Measurements from ENCODE around the gene ZNF638.

ZNF638 gene

DNA sequence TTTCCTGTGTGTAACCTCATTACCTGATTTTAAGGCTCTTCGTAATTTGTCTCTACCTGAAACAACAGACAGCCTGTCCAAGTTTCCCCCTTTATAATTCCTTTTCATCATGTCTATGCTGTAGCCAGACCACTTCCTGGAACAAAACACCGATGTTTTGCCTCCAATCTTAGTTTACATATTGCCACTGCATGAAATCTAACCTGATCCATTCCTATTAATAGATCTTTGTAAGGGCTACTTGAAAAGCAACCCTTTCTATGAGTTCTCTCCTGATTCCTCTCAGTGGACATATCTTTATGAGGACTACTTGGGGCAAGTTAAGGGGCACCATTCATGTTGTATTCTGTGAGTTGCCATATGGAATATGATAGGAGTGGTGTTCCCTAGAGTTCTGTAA is 30.9 kb downstream of the ZNF638 start:
- H3K79me2 ChIP-seq (ENCODE audit: insufficient read depth, low read length): peaks cover 28% of the 10 kb centered on the region; the same call in 1 of the 2 replicates
- no peak overlapping the region for H3K4me2 ChIP-seq (ENCODE audit: low read depth, low read length, poor library complexity, severe bottlenecking)
- no peak overlapping the region for H3K4me3 ChIP-seq (ENCODE audit: low read length, poor library complexity, severe bottlenecking)
- peaks cover 29% of the 10 kb centered on the region for H4K20me1 ChIP-seq (ENCODE audit: insufficient read depth, low read length, poor library complexity, severe bottlenecking)
- no peaks in the 10 kb centered on the region for H3K9me3 ChIP-seq (ENCODE audit: insufficient read depth, low read depth, low read length)
- no peaks in the 10 kb centered on the region for H3K9me2 ChIP-seq (replicated peaks; ENCODE audit: low read depth, low read length)
- no peaks in the 10 kb centered on the region for H3K4me1 ChIP-seq (ENCODE audit: insufficient read depth, low read length, poor library complexity, severe bottlenecking)
- TF ChIP-seq EZH2phosphoT487 (IDR thresholded peaks at IDR 0.05; ENCODE audit: borderline replicate concordance): no peak
- TF ChIP-seq, protein P1, sequence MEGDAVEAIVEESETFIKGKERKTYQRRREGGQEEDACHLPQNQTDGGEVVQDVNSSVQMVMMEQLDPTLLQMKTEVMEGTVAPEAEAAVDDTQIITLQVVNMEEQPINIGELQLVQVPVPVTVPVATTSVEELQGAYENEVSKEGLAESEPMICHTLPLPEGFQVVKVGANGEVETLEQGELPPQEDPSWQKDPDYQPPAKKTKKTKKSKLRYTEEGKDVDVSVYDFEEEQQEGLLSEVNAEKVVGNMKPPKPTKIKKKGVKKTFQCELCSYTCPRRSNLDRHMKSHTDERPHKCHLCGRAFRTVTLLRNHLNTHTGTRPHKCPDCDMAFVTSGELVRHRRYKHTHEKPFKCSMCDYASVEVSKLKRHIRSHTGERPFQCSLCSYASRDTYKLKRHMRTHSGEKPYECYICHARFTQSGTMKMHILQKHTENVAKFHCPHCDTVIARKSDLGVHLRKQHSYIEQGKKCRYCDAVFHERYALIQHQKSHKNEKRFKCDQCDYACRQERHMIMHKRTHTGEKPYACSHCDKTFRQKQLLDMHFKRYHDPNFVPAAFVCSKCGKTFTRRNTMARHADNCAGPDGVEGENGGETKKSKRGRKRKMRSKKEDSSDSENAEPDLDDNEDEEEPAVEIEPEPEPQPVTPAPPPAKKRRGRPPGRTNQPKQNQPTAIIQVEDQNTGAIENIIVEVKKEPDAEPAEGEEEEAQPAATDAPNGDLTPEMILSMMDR (conservative IDR thresholded peaks at IDR 0.05; ENCODE audit: low read length): no peak
- H3F3A ChIP-seq (ENCODE audit: low read depth): no peaks in the 10 kb centered on the region
- H3K9ac ChIP-seq (ENCODE audit: low read depth, low read length, poor library complexity, severe bottlenecking): no peak overlapping the region
- H3K27me3 ChIP-seq (ENCODE audit: insufficient read depth, low read length, poor library complexity, severe bottlenecking): no peaks in the 10 kb centered on the region
- peaks cover 98% of the 10 kb centered on the region for H3K36me3 ChIP-seq (ENCODE audit: insufficient read depth, low read length)
- H2AFZ ChIP-seq (ENCODE audit: low read length): no peak overlapping the region

DNA sequence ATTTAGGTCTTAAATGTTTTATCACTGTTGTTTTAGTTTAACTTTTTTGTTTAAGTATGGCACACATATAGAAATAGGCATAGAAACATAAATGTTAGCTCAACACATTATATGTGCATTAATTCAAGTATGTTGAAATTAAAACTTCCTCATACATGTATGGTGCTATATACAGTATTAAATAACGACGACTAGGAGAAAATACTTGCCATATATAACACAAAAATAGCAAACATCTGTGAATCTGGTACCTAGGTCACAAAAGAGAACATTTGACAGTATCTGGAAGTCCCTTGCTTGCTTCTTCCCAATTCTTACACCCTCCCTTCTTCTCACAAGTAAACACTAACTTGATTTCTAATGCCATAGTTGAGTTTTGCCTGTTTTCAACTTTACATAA is 38.4 kb downstream of the ZNF638 start:
- Histone ChIP-seq H3K79me2 (ENCODE audit: insufficient read depth, low read length) (no peaks in the 10 kb centered on the region), H2AFZ (ENCODE audit: low read length) (no peak overlapping the region), H3K4me1 (ENCODE audit: insufficient read depth, low read length, poor library complexity, severe bottlenecking) (no peaks in the 10 kb centered on the region), H3K27me3 (ENCODE audit: insufficient read depth, low read length, poor library complexity, severe bottlenecking) (no peaks in the 10 kb centered on the region), H3K9ac (ENCODE audit: low read depth, low read length, poor library complexity, severe bottlenecking) (no peak overlapping the region), H3F3A (ENCODE audit: low read depth) (no peaks in the 10 kb centered on the region), H4K20me1 (ENCODE audit: insufficient read depth, low read length, poor library complexity, severe bottlenecking) (no peaks in the 10 kb centered on the region), H3K4me2 (ENCODE audit: low read depth, low read length, poor library complexity, severe bottlenecking) (no peak overlapping the region), H3K9me3 (ENCODE audit: insufficient read depth, low read depth, low read length) (no peaks in the 10 kb centered on the region), H3K9me2 (replicated peaks; ENCODE audit: low read depth, low read length) (no peaks in the 10 kb centered on the region), H3K4me3 (ENCODE audit: low read length, poor library complexity, severe bottlenecking) (no peak overlapping the region), H3K36me3 (ENCODE audit: insufficient read depth, low read length) (peaks cover 77% of the 10 kb centered on the region; the same call in 1 of the 2 replicates)
- TF ChIP-seq, protein P1 (conservative IDR thresholded peaks at IDR 0.05; ENCODE audit: low read length): no peak
- no peak for TF ChIP-seq EZH2phosphoT487 (IDR thresholded peaks at IDR 0.05; ENCODE audit: borderline replicate concordance)

DNA sequence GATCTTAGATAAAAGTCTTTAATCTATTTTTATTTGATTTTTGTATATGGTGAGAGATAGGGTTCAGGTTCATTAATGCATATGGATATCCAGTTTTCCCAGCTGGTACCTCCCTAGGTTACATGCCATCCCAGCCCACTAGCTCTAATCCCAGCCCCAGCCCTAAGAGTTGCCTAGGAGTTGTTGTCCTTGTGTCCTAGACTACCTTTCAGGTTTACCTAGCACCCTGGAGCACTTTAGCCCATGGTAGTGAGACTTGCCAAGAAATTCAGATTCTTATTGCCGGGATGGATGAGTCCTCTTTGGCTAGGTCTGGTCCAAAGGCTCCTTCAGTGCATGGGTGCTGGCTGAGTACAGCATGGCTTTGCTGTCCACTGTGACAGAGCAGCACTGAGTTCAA is 40.5 kb downstream of the ZNF638 start:
- Histone ChIP-seq H3K9me3 (ENCODE audit: insufficient read depth, low read depth, low read length) (no peaks in the 10 kb centered on the region), H3K79me2 (ENCODE audit: insufficient read depth, low read length) (no peaks in the 10 kb centered on the region), H3K9me2 (replicated peaks; ENCODE audit: low read depth, low read length) (no peaks in the 10 kb centered on the region), H4K20me1 (ENCODE audit: insufficient read depth, low read length, poor library complexity, severe bottlenecking) (no peaks in the 10 kb centered on the region), H3K36me3 (ENCODE audit: insufficient read depth, low read length) (peaks cover 76% of the 10 kb centered on the region; the same call in 1 of the 2 replicates), H3K9ac (ENCODE audit: low read depth, low read length, poor library complexity, severe bottlenecking) (no peak overlapping the region), H3F3A (ENCODE audit: low read depth) (no peaks in the 10 kb centered on the region), H3K27me3 (ENCODE audit: insufficient read depth, low read length, poor library complexity, severe bottlenecking) (no peaks in the 10 kb centered on the region), H3K4me1 (ENCODE audit: insufficient read depth, low read length, poor library complexity, severe bottlenecking) (no peaks in the 10 kb centered on the region), H3K4me2 (ENCODE audit: low read depth, low read length, poor library complexity, severe bottlenecking) (no peak overlapping the region), H2AFZ (ENCODE audit: low read length) (no peak overlapping the region), H3K4me3 (ENCODE audit: low read length, poor library complexity, severe bottlenecking) (no peak overlapping the region)
- TF ChIP-seq, protein P1 (conservative IDR thresholded peaks at IDR 0.05; ENCODE audit: low read length): no peak
- TF ChIP-seq EZH2phosphoT487 (IDR thresholded peaks at IDR 0.05; ENCODE audit: borderline replicate concordance): no peak

Data from Loucy (cell line).